AG09319 (cell line): ENCODE data around the gene ADK.
"Not testable (repeated sequence)": the region's sequence is repeated elsewhere in the genome, so short reads cannot be mapped to it uniquely, and the experiment has no call there.

ENCODE experiments used
- DNase-seq: peaks from one replicate; pipeline ENCODE4 v3.0.0-alpha.2; 2010; ENCODE audit warnings: low read depth; ENCODE audit errors: extremely low read depth
- TF ChIP-seq, protein P1 (sequence below): IDR thresholded peaks from 2 replicates; pipeline ENCODE4 v1.5.1; 2011; ENCODE audit warnings: low read depth, mild to moderate bottlenecking, inconsistent platforms, low read length, moderate library complexity

The ADK gene

GRCh38 chr10:74490551-74490950 is 339.5 kb downstream of the ADK start:
- DNase-seq = no peak
- TF ChIP-seq, protein P1, sequence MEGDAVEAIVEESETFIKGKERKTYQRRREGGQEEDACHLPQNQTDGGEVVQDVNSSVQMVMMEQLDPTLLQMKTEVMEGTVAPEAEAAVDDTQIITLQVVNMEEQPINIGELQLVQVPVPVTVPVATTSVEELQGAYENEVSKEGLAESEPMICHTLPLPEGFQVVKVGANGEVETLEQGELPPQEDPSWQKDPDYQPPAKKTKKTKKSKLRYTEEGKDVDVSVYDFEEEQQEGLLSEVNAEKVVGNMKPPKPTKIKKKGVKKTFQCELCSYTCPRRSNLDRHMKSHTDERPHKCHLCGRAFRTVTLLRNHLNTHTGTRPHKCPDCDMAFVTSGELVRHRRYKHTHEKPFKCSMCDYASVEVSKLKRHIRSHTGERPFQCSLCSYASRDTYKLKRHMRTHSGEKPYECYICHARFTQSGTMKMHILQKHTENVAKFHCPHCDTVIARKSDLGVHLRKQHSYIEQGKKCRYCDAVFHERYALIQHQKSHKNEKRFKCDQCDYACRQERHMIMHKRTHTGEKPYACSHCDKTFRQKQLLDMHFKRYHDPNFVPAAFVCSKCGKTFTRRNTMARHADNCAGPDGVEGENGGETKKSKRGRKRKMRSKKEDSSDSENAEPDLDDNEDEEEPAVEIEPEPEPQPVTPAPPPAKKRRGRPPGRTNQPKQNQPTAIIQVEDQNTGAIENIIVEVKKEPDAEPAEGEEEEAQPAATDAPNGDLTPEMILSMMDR = no peak

GRCh38 chr10:74491014-74491413 is 340.0 kb downstream of the ADK start:
- TF ChIP-seq, protein P1 = no peak
- no peak for DNase-seq

- not testable (repeated sequence) for DNase-seq
Observed at GRCh38 chr10:74496276-74496675, 345.3 kb downstream of the ADK start.

- not testable (repeated sequence) for DNase-seq
Observed at GRCh38 chr10:74498664-74499063, 347.6 kb downstream of the ADK start.

DNA sequence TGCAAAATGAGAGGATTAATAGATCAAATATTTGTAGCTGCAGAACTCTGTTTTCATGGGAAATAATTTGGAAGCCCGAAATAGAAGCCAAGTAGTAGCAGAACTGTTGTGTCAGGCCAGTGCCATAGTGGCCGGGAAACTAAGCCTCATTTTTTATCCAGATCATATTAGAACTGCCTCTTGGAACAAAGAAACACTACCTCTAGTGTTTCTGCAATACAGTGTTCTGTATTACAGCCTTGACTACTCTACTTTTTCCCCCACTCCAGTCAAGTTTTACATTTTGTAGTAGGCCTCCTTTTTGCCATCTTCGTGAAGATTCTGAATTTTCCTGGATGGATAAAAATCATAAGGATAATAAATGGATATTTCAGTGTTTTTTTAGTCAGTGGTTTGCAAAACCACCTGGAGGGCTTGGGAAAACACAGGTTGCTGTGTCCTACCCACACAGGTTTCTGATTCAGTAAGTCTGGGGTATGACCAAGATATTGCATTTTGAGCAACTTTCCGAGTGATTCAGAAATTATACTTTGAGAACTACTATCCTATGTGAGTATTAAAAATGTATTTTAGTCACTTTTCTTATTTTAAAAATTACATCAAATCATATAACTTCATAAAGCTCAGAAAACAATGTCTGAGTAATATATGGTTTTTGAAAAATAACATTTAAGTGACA is 349.1 kb downstream of the ADK start:
- DNase-seq = no peak
- TF ChIP-seq, protein P1 = no peak

GRCh38 chr10:74500816-74501215 is 349.8 kb downstream of the ADK start:
- TF ChIP-seq, protein P1 = no peak
- DNase-seq = peak; percentile 31

DNA sequence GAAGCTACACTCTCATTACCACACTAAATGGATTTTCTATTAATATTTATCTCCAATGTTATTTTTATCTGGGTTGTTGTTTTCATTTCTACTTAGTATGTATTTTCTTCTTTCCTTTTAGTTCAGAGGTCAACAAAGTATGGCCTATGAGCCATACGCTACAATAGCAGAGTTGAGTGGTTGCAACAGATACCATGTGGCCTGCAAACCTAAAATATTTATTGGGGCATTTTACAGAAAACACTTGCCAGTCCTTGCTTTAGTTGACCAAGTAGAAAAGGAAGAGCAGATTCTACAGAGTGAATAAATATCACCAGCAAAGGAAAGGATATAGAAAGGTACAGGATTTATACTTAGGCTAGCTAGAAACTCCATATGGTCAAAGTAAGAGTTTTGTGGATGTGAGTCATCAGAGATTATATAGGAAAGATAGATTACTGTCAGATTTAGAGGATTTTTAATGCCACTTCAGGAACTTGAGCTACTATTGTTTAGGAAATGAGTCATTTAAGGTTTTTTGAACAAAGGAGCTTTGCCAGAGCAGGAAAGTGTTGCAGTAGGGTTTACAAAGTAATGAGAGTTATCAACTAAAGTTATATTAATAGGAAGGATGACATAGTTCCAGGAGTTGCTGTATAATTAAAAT is 352.1 kb downstream of the ADK start:
- TF ChIP-seq, protein P1 = no peak
- no peak for DNase-seq

DNA sequence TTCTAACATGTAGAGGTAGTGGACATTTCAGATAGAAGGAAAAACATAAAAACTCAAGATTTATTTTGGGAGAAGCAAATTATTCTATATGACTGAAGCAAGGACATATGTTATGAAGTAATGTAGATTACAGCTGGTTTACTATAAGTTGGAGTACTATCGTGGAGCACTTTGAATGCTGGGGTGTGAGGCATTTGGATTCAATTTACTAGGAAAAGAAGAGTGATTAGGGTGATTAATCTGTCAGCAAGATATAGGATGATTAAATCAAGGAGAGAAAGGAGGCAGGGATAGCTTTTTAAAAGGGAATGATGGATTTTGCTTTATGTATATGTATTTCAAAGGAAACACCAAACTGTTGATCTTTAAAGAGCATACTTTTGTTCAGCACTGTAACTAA is 356.9 kb downstream of the ADK start:
- no peak for DNase-seq
- TF ChIP-seq, protein P1 = no peak
